ENCODE measurements around the gene SAFB2. TPM values are rescaled to one million over a fixed set of nuclear protein-coding genes. Genes with fewer than 3 reads are reported as not detected.

The SAFB2 gene
- total and polyA plus RNA-seq, 2 donors (not counting 3 experiments of a cell fraction or from before 2014, with no cell fraction given) = 24.6 to 85.9 TPM

GRCh38 chr19:5625641-5626040, 3.1 kb upstream of the SAFB2 start:
- H3K27ac ChIP-seq (ENCODE audit: insufficient read depth, low read depth, low read length) = no peak overlapping the region
- DNase-seq (ENCODE audit: low read depth, low spot score) (no peak), FAIRE-seq (no peak)
- H3K79me2 ChIP-seq (ENCODE audit: control insufficient read depth, insufficient read depth, low read length) = peaks cover 96% of the 10 kb centered on the region
- H2AFZ ChIP-seq (ENCODE audit: low read depth, low read length) = no peak overlapping the region
- H3K27me3 ChIP-seq (ENCODE audit: control insufficient read depth in 2 of 2, insufficient read depth in 2 of 2, low read length in 2 of 2) = no peaks in the 10 kb centered on the region
- no peaks in the 10 kb centered on the region for H3K9me3 ChIP-seq (replicated peaks; ENCODE audit: control insufficient read depth, insufficient read depth, low read length)
- intact Hi-C loops (cut with micrococcal nuclease) (no loop called here), dilution Hi-C loops (cut with MboI; ENCODE audit: extremely low pct_ligation_motif_present, low sequenced_read_pairs) (no loop called here)
- H4K20me1 ChIP-seq (replicated peaks; ENCODE audit: control insufficient read depth, extremely low read depth, insufficient read depth, low read length) = peaks cover 3% of the 10 kb centered on the region
- H3K9ac ChIP-seq (replicated peaks; ENCODE audit: extremely low read depth, insufficient read depth, low read length) = no peak overlapping the region
- no peak for TF ChIP-seq MYC (IDR thresholded peaks at IDR 0.05; ENCODE audit: low read depth, low read length)
- TF ChIP-seq, protein P1, sequence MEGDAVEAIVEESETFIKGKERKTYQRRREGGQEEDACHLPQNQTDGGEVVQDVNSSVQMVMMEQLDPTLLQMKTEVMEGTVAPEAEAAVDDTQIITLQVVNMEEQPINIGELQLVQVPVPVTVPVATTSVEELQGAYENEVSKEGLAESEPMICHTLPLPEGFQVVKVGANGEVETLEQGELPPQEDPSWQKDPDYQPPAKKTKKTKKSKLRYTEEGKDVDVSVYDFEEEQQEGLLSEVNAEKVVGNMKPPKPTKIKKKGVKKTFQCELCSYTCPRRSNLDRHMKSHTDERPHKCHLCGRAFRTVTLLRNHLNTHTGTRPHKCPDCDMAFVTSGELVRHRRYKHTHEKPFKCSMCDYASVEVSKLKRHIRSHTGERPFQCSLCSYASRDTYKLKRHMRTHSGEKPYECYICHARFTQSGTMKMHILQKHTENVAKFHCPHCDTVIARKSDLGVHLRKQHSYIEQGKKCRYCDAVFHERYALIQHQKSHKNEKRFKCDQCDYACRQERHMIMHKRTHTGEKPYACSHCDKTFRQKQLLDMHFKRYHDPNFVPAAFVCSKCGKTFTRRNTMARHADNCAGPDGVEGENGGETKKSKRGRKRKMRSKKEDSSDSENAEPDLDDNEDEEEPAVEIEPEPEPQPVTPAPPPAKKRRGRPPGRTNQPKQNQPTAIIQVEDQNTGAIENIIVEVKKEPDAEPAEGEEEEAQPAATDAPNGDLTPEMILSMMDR (IDR thresholded peaks at IDR 0.05; ENCODE audit: extremely low read depth in 1 of 2, insufficient read depth in 1 of 2, low read depth in 1 of 2, low read length in 2 of 2) = no peak
- no peak for TF ChIP-seq POLR2AphosphoS5 (IDR thresholded peaks at IDR 0.05; ENCODE audit: insufficient read depth, low read depth, low read length)
- H3K4me3 ChIP-seq (replicated peaks in 1 of 3; ENCODE audit: insufficient read depth in 1 of 3, low read depth in 1 of 3, low read length in 3 of 3) = no peak overlapping the region
- no peaks in the 10 kb centered on the region for H3K9me1 ChIP-seq (replicated peaks; ENCODE audit: control insufficient read depth, extremely low read depth, insufficient read depth, low read length)
- ChIA-PET POLR2A (no interaction called here), CTCF (no interaction called here)
- no TSS peak for BruUV-seq (replicated peaks)
- peaks cover 19 to 23% of the 10 kb centered on the region in 2 experiments for H3K36me3 ChIP-seq (ENCODE audit: control insufficient read depth in 2 of 2, extremely low read depth in 1 of 2, insufficient read depth in 2 of 2, low read length in 2 of 2)
- no peak overlapping the region for H3K4me2 ChIP-seq (ENCODE audit: insufficient read depth, low read length)
- peaks cover 23% of the 10 kb centered on the region for H3K4me1 ChIP-seq (ENCODE audit: control insufficient read depth, extremely low read depth, insufficient read depth, low read length)

DNA sequence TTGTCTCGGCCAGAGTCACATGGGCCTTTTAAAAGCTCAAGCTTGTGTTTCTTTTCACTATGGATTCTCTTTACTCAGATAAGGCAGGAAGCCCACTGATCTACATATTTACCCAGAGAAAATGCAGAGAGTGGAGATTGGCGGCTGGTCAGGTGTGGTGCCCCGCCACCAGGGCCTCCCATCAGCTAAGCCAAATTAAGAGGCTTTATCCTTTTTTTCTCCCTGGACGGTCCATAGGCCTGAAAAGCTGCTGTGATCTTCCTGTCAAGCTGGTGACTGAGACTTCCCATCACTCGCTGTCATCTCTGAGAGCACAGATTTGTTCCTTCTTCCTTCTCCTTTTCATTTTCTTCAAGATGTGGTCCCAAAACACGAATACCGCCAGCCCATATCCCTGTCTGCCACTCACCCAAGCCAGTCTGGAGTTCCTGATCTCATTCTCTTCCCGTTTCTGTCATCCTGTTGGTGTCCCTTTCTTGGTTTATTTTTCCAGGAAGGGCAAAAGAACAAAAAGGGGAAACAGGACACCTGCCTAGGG, 2.2 kb upstream of the SAFB2 start:
- Histone ChIP-seq H2AFZ (ENCODE audit: low read depth, low read length) (no peak overlapping the region), H3K27me3 (ENCODE audit: control insufficient read depth in 2 of 2, insufficient read depth in 2 of 2, low read length in 2 of 2) (no peaks in the 10 kb centered on the region), H3K9me3 (replicated peaks; ENCODE audit: control insufficient read depth, insufficient read depth, low read length) (no peaks in the 10 kb centered on the region), H4K20me1 (replicated peaks; ENCODE audit: control insufficient read depth, extremely low read depth, insufficient read depth, low read length) (no peaks in the 10 kb centered on the region), H3K27ac (ENCODE audit: insufficient read depth, low read depth, low read length) (no peak overlapping the region), H3K36me3 (ENCODE audit: control insufficient read depth in 2 of 2, extremely low read depth in 1 of 2, insufficient read depth in 2 of 2, low read length in 2 of 2) (peaks cover 19 to 23% of the 10 kb centered on the region in 2 experiments), H3K4me1 (ENCODE audit: control insufficient read depth, extremely low read depth, insufficient read depth, low read length) (peaks cover 28% of the 10 kb centered on the region), H3K9ac (replicated peaks; ENCODE audit: extremely low read depth, insufficient read depth, low read length) (peak overlapping the region; percentile 90), H3K4me3 (replicated peaks in 1 of 3; ENCODE audit: insufficient read depth in 1 of 3, low read depth in 1 of 3, low read length in 3 of 3) (peak overlapping the region; percentile 82 to 90 (median 82)), H3K79me2 (ENCODE audit: control insufficient read depth, insufficient read depth, low read length) (peaks cover 96% of the 10 kb centered on the region), H3K9me1 (replicated peaks; ENCODE audit: control insufficient read depth, extremely low read depth, insufficient read depth, low read length) (no peaks in the 10 kb centered on the region), H3K4me2 (ENCODE audit: insufficient read depth, low read length) (peak overlapping the region; percentile 76)
- no peak for TF ChIP-seq GATA2 (IDR thresholded peaks at IDR 0.05; ENCODE audit: insufficient read depth, insufficient read length, low read depth, low read length)
- TF ChIP-seq, protein P1 (IDR thresholded peaks at IDR 0.05; ENCODE audit: extremely low read depth in 1 of 2, insufficient read depth in 1 of 2, low read depth in 1 of 2, low read length in 2 of 2) = no peak
- TF ChIP-seq POLR2AphosphoS5 (IDR thresholded peaks at IDR 0.05; ENCODE audit: insufficient read depth, low read depth, low read length) = no peak
- dilution Hi-C loops (cut with MboI; ENCODE audit: extremely low pct_ligation_motif_present, low sequenced_read_pairs) (no loop called here), intact Hi-C loops (cut with micrococcal nuclease) (no loop called here)
- BruUV-seq (replicated peaks) = TSS peak; percentile 17
- DNase-seq (ENCODE audit: low read depth, low spot score) (no peak), FAIRE-seq (peak; percentile 67)
- POLR2A ChIA-PET = no interaction called here
- CTCF ChIA-PET = interaction anchor here (0.6 kb wide), 1 partner anchor 108 kb away, joined by 3 read pairs; no protein-coding TSS in a partner anchor

All from endothelial cell of umbilical vein (primary cell).